GM18909 (cell line): Measurements from ENCODE around the gene TMEM239.
"Not testable (repeated sequence)": the region's sequence is repeated elsewhere in the genome, so short reads cannot be mapped to it uniquely, and the experiment has no call there.

ENCODE experiments used
- ATAC-seq: cut with Tn5 transposase; IDR thresholded peaks from one replicate; pipeline ENCODE4 v1.9.1; 2021; ENCODE audit warnings: mild to moderate bottlenecking; ENCODE audit not compliant: unreplicated experiment, poor library complexity

TMEM239 gene

GRCh38 chr20:2816030-2816582 lies at the start of gene TMEM239:
Gene TMEM239 (plus strand): TSS chr20:2816364. CDS start chr20:2816555, 191 bp downstream.
- ATAC-seq = no peak

GRCh38 chr20:2767768-2768631 lies 48.2 kb upstream of the TMEM239 start:
- no peak for ATAC-seq

- no peak for ATAC-seq
Observed at GRCh38 chr20:2768632-2769015, 47.5 kb upstream of the TMEM239 start.

- not testable (repeated sequence) for ATAC-seq
Observed at GRCh38 chr20:2770091-2770490, 46.1 kb upstream of the TMEM239 start.

GRCh38 chr20:2771631-2772080 lies 44.5 kb upstream of the TMEM239 start:
- no peak for ATAC-seq

GRCh38 chr20:2773812-2774211 lies 42.4 kb upstream of the TMEM239 start:
- no peak for ATAC-seq

- no peak for ATAC-seq
Observed at GRCh38 chr20:2775139-2775538, 41.0 kb upstream of the TMEM239 start.

- ATAC-seq = no peak
Observed at GRCh38 chr20:2778602-2779321, 37.4 kb upstream of the TMEM239 start.

- no peak for ATAC-seq
Observed at GRCh38 chr20:2780948-2781347, 35.2 kb upstream of the TMEM239 start.

- ATAC-seq = no peak
Observed at GRCh38 chr20:2783908-2784566, 32.1 kb upstream of the TMEM239 start.

- ATAC-seq = no peak
Observed at GRCh38 chr20:2793471-2793870, 22.7 kb upstream of the TMEM239 start.

GRCh38 chr20:2794202-2794748 lies 21.9 kb upstream of the TMEM239 start:
- ATAC-seq = no peak

- ATAC-seq = no peak
Observed at GRCh38 chr20:2794866-2795447, 21.2 kb upstream of the TMEM239 start.

- no peak for ATAC-seq
Observed at GRCh38 chr20:2795451-2795850, 20.7 kb upstream of the TMEM239 start.

- ATAC-seq = no peak
Observed at GRCh38 chr20:2796011-2796660, 20.0 kb upstream of the TMEM239 start.

- ATAC-seq = no peak
Observed at GRCh38 chr20:2797136-2797983, 18.8 kb upstream of the TMEM239 start.

- no peak for ATAC-seq
Observed at GRCh38 chr20:2798095-2798805, 17.9 kb upstream of the TMEM239 start.

- no peak for ATAC-seq
Observed at GRCh38 chr20:2798814-2799213, 17.4 kb upstream of the TMEM239 start.
